Neural cell (in vitro differentiated cells): Measurements from ENCODE around the gene KRTAP26-1. TPM values are rescaled to one million over a fixed set of nuclear protein-coding genes. Genes with fewer than 3 reads are reported as not detected.

Experiments used
- H2AFZ ChIP-seq: fragments of 200-600, 300-800 bp; sonication (generic), shearing (Covaris generic); 2 replicates; pipeline ENCODE4 v1.6.0; 2014; ENCODE audit warnings: low read depth, mild to moderate bottlenecking, antibody characterized with exemption, low read length, moderate library complexity
- H3F3A ChIP-seq: fragments of 200-600 bp; shearing (Covaris generic); 2 replicates; pipeline ENCODE4 v1.6.1; 2016; ENCODE audit warnings: mild to moderate bottlenecking, moderate library complexity, mixed read lengths, antibody characterized with exemption, low read length; ENCODE audit not compliant: insufficient read depth, poor library complexity, severe bottlenecking
- H3K27ac ChIP-seq: fragments of 200-600, 300-800 bp; sonication (generic), shearing (Covaris generic); 2 replicates; pipeline ENCODE4 v1.5.1; 2014; ENCODE audit warnings: mild to moderate bottlenecking, low read length, moderate library complexity
- H3K27me3 ChIP-seq: fragments of 300-800, 200-600 bp; sonication (generic), shearing (Covaris generic); 2 replicates; pipeline ENCODE4 v1.6.0; 2014; ENCODE audit warnings: mild to moderate bottlenecking, low read depth, low read length, moderate library complexity; ENCODE audit not compliant: insufficient read depth
- H3K36me3 ChIP-seq: fragments of 300-800, 200-600 bp; sonication (generic), shearing (Covaris generic); 2 replicates; pipeline ENCODE4 v1.5.1; 2014; ENCODE audit warnings: mild to moderate bottlenecking, antibody characterized with exemption, low read length, moderate library complexity; ENCODE audit not compliant: insufficient read depth
- H3K4me2 ChIP-seq: fragments of 300-800, 200-600 bp; sonication (generic), shearing (Covaris generic); 2 replicates; pipeline ENCODE4 v1.6.0; 2014; ENCODE audit warnings: mild to moderate bottlenecking, low read length
- H3K4me3 ChIP-seq: fragments of 300-800, 200-600 bp; sonication (generic), shearing (Covaris generic); 2 replicates; pipeline ENCODE4 v1.5.1; 2014; ENCODE audit warnings: mild to moderate bottlenecking, low read length, moderate library complexity
- H3K79me2 ChIP-seq: fragments of 200-600 bp; shearing (Covaris generic); replicated peaks from 2 replicates; pipeline ENCODE4 v1.6.0; 2014; ENCODE audit warnings: mild to moderate bottlenecking, low read length, moderate library complexity; ENCODE audit not compliant: insufficient read depth
- H3K9ac ChIP-seq: fragments of 300-800, 200-600 bp; sonication (generic), shearing (Covaris generic); 2 replicates; pipeline ENCODE4 v1.6.1; 2016; ENCODE audit warnings: mild to moderate bottlenecking, low read length, mixed read lengths
- H3K9me2 ChIP-seq: fragments of 200-600 bp; shearing (Covaris generic); 2 replicates; pipeline ENCODE4 v1.6.1; 2016; ENCODE audit warnings: mild to moderate bottlenecking, low read length, mixed read lengths; ENCODE audit not compliant: insufficient read depth
- H3K9me3 ChIP-seq: fragments of 200-600, 300-800 bp; sonication (generic), shearing (Covaris generic); 2 replicates; pipeline ENCODE4 v1.6.1; 2016; ENCODE audit warnings: mild to moderate bottlenecking, mixed run types, low read length, moderate library complexity, mixed read lengths
- H4K20me1 ChIP-seq: fragments of 200-600 bp; shearing (Covaris generic); 2 replicates; pipeline ENCODE4 v1.6.1; 2016; ENCODE audit warnings: mild to moderate bottlenecking, mixed run types; ENCODE audit not compliant: insufficient read depth
- CTCF ChIP-seq: fragments of 450-650 bp; IDR thresholded peaks from 2 replicates; pipeline ENCODE4 v1.5.1; 2014; ENCODE audit warnings: antibody characterized with exemption, mild to moderate bottlenecking, moderate library complexity; ENCODE audit not compliant: poor library complexity, severe bottlenecking
- EP300 ChIP-seq: fragments of 450-650 bp; conservative IDR thresholded peaks from 2 replicates; pipeline ENCODE4 v1.6.1; 2014; ENCODE audit warnings: antibody characterized with exemption, mild to moderate bottlenecking, moderate library complexity; ENCODE audit not compliant: poor library complexity, severe bottlenecking
- EZH2 ChIP-seq: fragments of 200-600, 300-800 bp; shearing (Covaris generic), sonication (generic); IDR thresholded peaks from 2 replicates; pipeline ENCODE4 v1.6.1; 2014; ENCODE audit warnings: antibody characterized with exemption, low read length, borderline replicate concordance, mild to moderate bottlenecking; ENCODE audit not compliant: insufficient read depth, poor library complexity, severe bottlenecking
- MXI1 ChIP-seq: fragments of 450-650 bp; conservative IDR thresholded peaks from 2 replicates; pipeline ENCODE4 v1.6.1; 2014; ENCODE audit warnings: antibody characterized with exemption, mild to moderate bottlenecking; ENCODE audit not compliant: poor library complexity, severe bottlenecking
- POLR2AphosphoS5 ChIP-seq: IDR thresholded peaks from 2 replicates; pipeline ENCODE4 v1.6.1; 2012
- RAD21 ChIP-seq: fragments of 450-650 bp; conservative IDR thresholded peaks from 2 replicates; pipeline ENCODE4 v1.6.1; 2014; ENCODE audit warnings: antibody characterized with exemption, mild to moderate bottlenecking, moderate library complexity
- REST ChIP-seq: IDR thresholded peaks from 2 replicates; pipeline ENCODE4 v1.6.1; 2012; ENCODE audit warnings: borderline replicate concordance
- SMC3 ChIP-seq: fragments of 450-650 bp; conservative IDR thresholded peaks from 2 replicates; pipeline ENCODE4 v1.6.1; 2014; ENCODE audit warnings: antibody characterized with exemption, mild to moderate bottlenecking, moderate library complexity; ENCODE audit not compliant: poor library complexity
- TAF1 ChIP-seq: IDR thresholded peaks from 2 replicates; pipeline ENCODE4 v1.6.1; 2012; ENCODE audit warnings: low read depth
- polyA plus RNA-seq: library from polyadenylated mRNA; depleted of rRNA; stranded (reverse); fragments of >200 nt; gene quantifications from 2 replicates; pipeline ENCODE4 v1.2.3, GENCODE V29; 2014

Gene KRTAP26-1
- polyA plus RNA-seq, 1 donor from 2014 or later, result not detected

GRCh38 chr21:30336596-30336995 lies 16.5 kb upstream of the KRTAP26-1 start:
- Histone ChIP-seq H3K4me3 (no peak overlapping the region), H3K4me2 (no peak overlapping the region), H3K9me2 (no peaks in the 10 kb centered on the region), H3K79me2 (no peaks in the 10 kb centered on the region), H4K20me1 (no peaks in the 10 kb centered on the region), H3K9ac (no peak overlapping the region), H3K9me3 (no peaks in the 10 kb centered on the region), H3K36me3 (no peaks in the 10 kb centered on the region), H3F3A (no peaks in the 10 kb centered on the region), H2AFZ (no peak overlapping the region), H3K27ac (no peak overlapping the region), H3K27me3 (no peaks in the 10 kb centered on the region)
- TF ChIP-seq POLR2AphosphoS5, result no peak
- no peak for TF ChIP-seq REST
- no peak for TF ChIP-seq EP300
- no peak for TF ChIP-seq SMC3
- TF ChIP-seq EZH2, result no peak
- no peak for TF ChIP-seq TAF1
- TF ChIP-seq MXI1, result no peak
- TF ChIP-seq RAD21, result no peak
- TF ChIP-seq CTCF, result no peak

GRCh38 chr21:30333736-30334135 lies 13.6 kb upstream of the KRTAP26-1 start:
- no peaks in the 10 kb centered on the region for H3K79me2 ChIP-seq
- H3K9me2 ChIP-seq, result no peaks in the 10 kb centered on the region
- H3K4me3 ChIP-seq, result no peak overlapping the region
- no peaks in the 10 kb centered on the region for H4K20me1 ChIP-seq
- H3K9ac ChIP-seq, result no peak overlapping the region
- no peak overlapping the region for H3K27ac ChIP-seq
- TF ChIP-seq EP300 (no peak), SMC3 (no peak), REST (no peak), POLR2AphosphoS5 (no peak), RAD21 (no peak), MXI1 (no peak), TAF1 (no peak), CTCF (no peak), EZH2 (no peak)
- no peaks in the 10 kb centered on the region for H3K9me3 ChIP-seq
- no peaks in the 10 kb centered on the region for H3K36me3 ChIP-seq
- no peaks in the 10 kb centered on the region for H3F3A ChIP-seq
- H2AFZ ChIP-seq, result no peak overlapping the region
- no peak overlapping the region for H3K4me2 ChIP-seq
- H3K27me3 ChIP-seq, result no peaks in the 10 kb centered on the region
